Sigmoid colon (tissue), 7 donors: ENCODE measurements around the gene TXNL4A. TPM values are rescaled to one million over a fixed set of nuclear protein-coding genes. Genes with fewer than 3 reads are reported as not detected.
"Not testable (repeated sequence)": the region's sequence is repeated elsewhere in the genome, so short reads cannot be mapped to it uniquely, and the experiment has no call there.

ENCODE experiments used
- DNase-seq: peaks from one replicate; pipeline ENCODE4 v3.0.0-alpha.2; 2019
- H3K27ac ChIP-seq, 4 donors: fragments of 200-600 bp; sonication (generic); one replicate each; pipeline ENCODE4 v1.5.1; 2016 to 2019; ENCODE audit warnings: mild to moderate bottlenecking in 1 of 4
- H3K27me3 ChIP-seq, 3 donors: fragments of 200-600 bp; sonication (generic); one replicate each; pipeline ENCODE4 v1.5.1; 2019; ENCODE audit warnings: mild to moderate bottlenecking in 1 of 3
- H3K36me3 ChIP-seq, 4 donors: fragments of 200-600 bp; sonication (generic); one replicate each; pipeline ENCODE4 v1.5.1; 2016 to 2019
- H3K4me1 ChIP-seq, 4 donors: fragments of 200-600 bp; sonication (generic); one replicate each; pipeline ENCODE4 v1.5.1; 2017 to 2019
- H3K4me3 ChIP-seq, 4 donors: fragments of 200-600 bp; sonication (generic); one replicate each; pipeline ENCODE4 v1.5.1; 2017 to 2019; ENCODE audit warnings: mild to moderate bottlenecking in 2 of 4, moderate library complexity in 1 of 4
- H3K9me3 ChIP-seq, 4 donors: fragments of 200-600 bp in 3 of 4; sonication (generic) in 3 of 4; one replicate each; pipeline versions ENCODE4 v1.5.1 to v1.6.1; 2013 to 2019
- EP300 ChIP-seq, 4 donors: sonication (generic); formaldehyde crosslinking; IDR thresholded peaks; one replicate each; pipeline ENCODE4 v1.6.1; 2017; ENCODE audit warnings: antibody characterized with exemption in 4 of 4
- POLR2A ChIP-seq, 2 donors: fragments of 450-650 bp; IDR thresholded peaks; one replicate each; pipeline ENCODE4 v1.6.1; 2016; ENCODE audit warnings: antibody characterized with exemption in 2 of 2, mild to moderate bottlenecking in 2 of 2, moderate library complexity in 2 of 2
- POLR2AphosphoS5 ChIP-seq, 4 donors: sonication (generic); formaldehyde crosslinking; IDR thresholded peaks; one replicate each; pipeline ENCODE4 v1.6.1; 2017; ENCODE audit warnings: antibody characterized with exemption in 4 of 4
- WGBS, 2 donors: extraction: QIAGEN DNeasy Blood & Tissue Kit; methylation state at CpG; one replicate each; pipeline ENCODE4 v1.1.7; 2013; 5-methylcytosine and 5-hydroxymethylcytosine counted together
- intact Hi-C: fragments of 100-400 bp; cut with DNase I; formaldehyde crosslinking; loops from one replicate; pipeline ENCODE4 v1.15.1; 2023
- polyA plus RNA-seq, 3 donors: library from polyadenylated mRNA; stranded (reverse); fragments of 200-250 nt; gene quantifications; one replicate each; pipeline ENCODE4 v1.2.3, GENCODE V29; 2013
- total RNA-seq, 4 donors: library from RNA; depleted of rRNA; stranded (reverse); fragments of >200 nt; gene quantifications; one replicate each; pipeline ENCODE4 v1.1.0, GENCODE V29; 2016
- TF ChIP-seq, protein P1 (sequence below), 4 experiments: fragments of 450-650 bp in 3 of 4; fragments of 200-600 bp in 1 of 4; IDR thresholded peaks; one replicate each; pipeline ENCODE4 v1.5.1; 2016 to 2019; ENCODE audit warnings: antibody characterized with exemption in 4 of 4, mild to moderate bottlenecking in 3 of 4, moderate library complexity in 2 of 4
- donor health status: healthy with polysubstance abuse.
- donor health status: Bipolar disorder and iron deficiency.
- donor health status: healthy.

Gene TXNL4A
- total and polyA plus RNA-seq, 7 donors, result 16.9 to 85.3 (median 32.9) TPM

DNA sequence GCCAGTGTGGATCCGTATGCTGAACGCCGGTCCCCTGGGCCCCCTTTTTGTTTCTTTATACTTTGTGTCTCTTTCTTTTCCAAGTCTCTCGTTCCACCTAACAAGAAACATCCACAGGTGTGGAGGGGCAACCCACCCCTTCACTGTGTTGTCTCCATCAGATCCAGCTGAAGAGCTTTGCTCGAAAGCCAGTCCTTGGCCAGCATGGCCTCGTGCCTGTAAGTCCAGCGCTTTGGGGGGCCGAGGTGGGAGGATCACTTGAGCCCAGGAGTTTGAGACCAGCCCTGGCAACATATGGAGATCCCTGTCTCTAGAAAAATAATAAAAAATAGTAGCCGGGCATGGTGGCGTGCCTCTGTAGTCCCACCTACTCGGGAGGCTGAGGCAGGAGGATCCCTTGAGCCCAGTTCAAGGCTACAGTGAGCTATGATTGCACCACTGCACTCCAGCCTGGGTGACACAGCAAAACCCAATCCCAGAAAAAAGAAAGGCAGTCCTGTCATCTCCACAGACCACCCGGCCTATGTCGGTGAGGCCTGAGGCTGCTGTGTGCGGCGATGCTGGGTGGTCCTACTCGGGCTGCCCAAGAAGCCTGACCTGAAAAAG lies 27.3 kb downstream of the TXNL4A start:
- Histone ChIP-seq H3K27ac (no peak overlapping the region), H3K36me3 (no peaks in the 10 kb centered on the region), H3K27me3 (peaks cover 0 to 39% (median 3%) of the 10 kb centered on the region in 3 donors), H3K4me3 (no peak overlapping the region), H3K4me1 (peaks cover 0 to 19% (median 11%) of the 10 kb centered on the region in 4 donors), H3K9me3 (no peaks in the 10 kb centered on the region)
- intact Hi-C loops, result no loop called here
- no peak for DNase-seq
- TF ChIP-seq EP300 (IDR thresholded peaks at IDR 0.05) (no peak), POLR2AphosphoS5 (IDR thresholded peaks at IDR 0.05) (no peak), POLR2A (IDR thresholded peaks at IDR 0.05) (no peak)
- TF ChIP-seq, protein P1, sequence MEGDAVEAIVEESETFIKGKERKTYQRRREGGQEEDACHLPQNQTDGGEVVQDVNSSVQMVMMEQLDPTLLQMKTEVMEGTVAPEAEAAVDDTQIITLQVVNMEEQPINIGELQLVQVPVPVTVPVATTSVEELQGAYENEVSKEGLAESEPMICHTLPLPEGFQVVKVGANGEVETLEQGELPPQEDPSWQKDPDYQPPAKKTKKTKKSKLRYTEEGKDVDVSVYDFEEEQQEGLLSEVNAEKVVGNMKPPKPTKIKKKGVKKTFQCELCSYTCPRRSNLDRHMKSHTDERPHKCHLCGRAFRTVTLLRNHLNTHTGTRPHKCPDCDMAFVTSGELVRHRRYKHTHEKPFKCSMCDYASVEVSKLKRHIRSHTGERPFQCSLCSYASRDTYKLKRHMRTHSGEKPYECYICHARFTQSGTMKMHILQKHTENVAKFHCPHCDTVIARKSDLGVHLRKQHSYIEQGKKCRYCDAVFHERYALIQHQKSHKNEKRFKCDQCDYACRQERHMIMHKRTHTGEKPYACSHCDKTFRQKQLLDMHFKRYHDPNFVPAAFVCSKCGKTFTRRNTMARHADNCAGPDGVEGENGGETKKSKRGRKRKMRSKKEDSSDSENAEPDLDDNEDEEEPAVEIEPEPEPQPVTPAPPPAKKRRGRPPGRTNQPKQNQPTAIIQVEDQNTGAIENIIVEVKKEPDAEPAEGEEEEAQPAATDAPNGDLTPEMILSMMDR (IDR thresholded peaks at IDR 0.05), result no peak
- 74 to 91% methylated on average over 16 of the region's 16 CpGs for WGBS, 2 donors

DNA sequence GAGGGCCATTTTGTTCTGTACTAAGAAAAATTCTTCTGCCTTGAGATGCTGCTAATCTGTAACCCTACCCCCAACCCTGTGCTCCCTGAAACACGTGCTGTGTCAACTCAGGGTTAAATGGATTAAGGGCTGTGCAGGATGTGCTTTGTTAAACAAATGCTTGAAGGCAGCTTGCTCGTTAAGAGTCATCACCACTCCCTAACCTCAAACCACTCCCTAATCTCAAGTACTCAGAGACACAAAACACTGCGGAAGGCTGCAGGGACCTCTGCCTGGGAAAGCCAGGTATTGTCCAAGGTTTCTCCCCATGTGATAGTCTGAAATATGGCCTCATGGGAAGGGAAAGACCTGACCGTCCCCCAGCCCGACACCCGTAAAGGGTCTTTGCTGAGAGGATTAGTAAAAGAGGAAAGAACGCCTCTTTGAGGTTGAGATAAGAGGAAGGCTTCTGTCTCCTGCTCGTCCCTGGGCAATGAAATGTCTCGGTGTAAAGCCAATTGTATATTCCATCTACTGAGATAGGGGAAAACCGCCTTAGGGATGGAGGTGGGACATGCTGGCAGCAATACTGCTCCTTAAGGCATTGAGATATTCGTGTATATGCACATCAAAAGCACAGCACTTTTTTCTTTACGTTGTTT lies 28.1 kb downstream of the TXNL4A start:
- Histone ChIP-seq H3K4me1 (peaks cover 0 to 14% (median 8%) of the 10 kb centered on the region in 4 donors), H3K27me3 (peaks cover 0 to 39% (median 3%) of the 10 kb centered on the region in 3 donors)
- DNase-seq, intact Hi-C loops, H3K36me3 ChIP-seq, H3K4me3 ChIP-seq, H3K27ac ChIP-seq, H3K9me3 ChIP-seq: not testable (repeated sequence)
- 5 to 16% methylated on average over 12 of the region's 12 CpGs for WGBS, 2 donors

DNA sequence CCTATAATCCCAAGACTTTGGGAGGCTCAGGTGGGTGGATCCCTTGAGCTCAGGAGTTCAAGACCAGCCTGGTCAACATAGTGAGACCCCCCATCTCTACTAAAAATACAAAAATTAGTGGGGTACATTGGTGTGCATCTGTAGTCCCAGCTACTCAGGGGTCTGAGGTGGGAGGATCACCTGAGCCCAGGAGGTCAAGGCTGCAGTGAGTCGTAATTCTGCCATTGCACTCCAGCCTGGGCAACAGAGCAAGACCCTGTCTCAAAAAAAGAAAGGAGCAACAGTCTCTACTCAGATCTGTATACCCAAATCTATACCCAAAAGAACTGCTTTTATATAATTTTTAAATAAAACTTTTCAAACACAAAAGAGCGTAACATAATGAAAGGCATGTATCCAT lies 29.4 kb downstream of the TXNL4A start:
- no peak overlapping the region for H3K27ac ChIP-seq
- intact Hi-C loops, result no loop called here
- no peak for DNase-seq

DNA sequence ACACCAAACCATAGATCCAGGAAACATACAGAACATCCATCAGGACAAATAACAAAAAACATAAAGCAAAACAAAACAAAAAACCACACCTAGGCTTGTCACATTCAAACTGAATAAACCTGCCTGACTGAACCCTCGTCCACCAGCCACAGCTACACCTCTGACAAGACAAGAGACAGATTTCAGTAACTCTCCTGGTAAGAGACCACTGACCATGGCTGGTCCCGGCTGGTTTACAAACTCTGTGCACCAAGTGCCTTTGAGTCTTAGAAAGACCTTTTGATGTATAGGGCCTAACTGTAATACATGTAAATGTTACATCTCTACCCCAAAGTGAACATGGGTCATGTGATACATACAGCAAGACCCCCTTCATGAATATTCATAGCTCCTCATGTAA lies 32.1 kb downstream of the TXNL4A start:
- no peak overlapping the region for H3K27ac ChIP-seq
- TF ChIP-seq EP300 (IDR thresholded peaks at IDR 0.05), result no peak
- no peak for TF ChIP-seq POLR2A (IDR thresholded peaks at IDR 0.05)
- TF ChIP-seq, protein P1 (IDR thresholded peaks at IDR 0.05), result no peak
- no peak for TF ChIP-seq POLR2AphosphoS5 (IDR thresholded peaks at IDR 0.05)
- peak; percentile 17 for DNase-seq
- intact Hi-C loops, result no loop called here
- no peaks in the 10 kb centered on the region for H3K36me3 ChIP-seq
- peaks cover 0 to 24% (median 3%) of the 10 kb centered on the region in 3 donors for H3K27me3 ChIP-seq
- no peaks in the 10 kb centered on the region for H3K9me3 ChIP-seq
- no peak overlapping the region for H3K4me3 ChIP-seq
- H3K4me1 ChIP-seq, result peaks cover 0 to 14% (median 6%) of the 10 kb centered on the region in 4 donors
- WGBS, 2 donors, result 63 to 84% methylated on average over 2 of the region's 2 CpGs

More for the DNA sequence above, 29.4 kb downstream of the TXNL4A start:
- TF ChIP-seq EP300 (IDR thresholded peaks at IDR 0.05), result no peak
- TF ChIP-seq POLR2AphosphoS5 (IDR thresholded peaks at IDR 0.05), result no peak
- TF ChIP-seq POLR2A (IDR thresholded peaks at IDR 0.05), result no peak
- WGBS, 2 donors, result 97 to 98% methylated on average over 2 of the region's 2 CpGs
- H3K27me3 ChIP-seq, result peaks cover 0 to 39% (median 3%) of the 10 kb centered on the region in 3 donors
- no peaks in the 10 kb centered on the region for H3K9me3 ChIP-seq
- H3K4me1 ChIP-seq, result peaks cover 0 to 2% (median 1%) of the 10 kb centered on the region in 4 donors
- no peak overlapping the region for H3K4me3 ChIP-seq
- H3K36me3 ChIP-seq, result no peaks in the 10 kb centered on the region

DNA sequence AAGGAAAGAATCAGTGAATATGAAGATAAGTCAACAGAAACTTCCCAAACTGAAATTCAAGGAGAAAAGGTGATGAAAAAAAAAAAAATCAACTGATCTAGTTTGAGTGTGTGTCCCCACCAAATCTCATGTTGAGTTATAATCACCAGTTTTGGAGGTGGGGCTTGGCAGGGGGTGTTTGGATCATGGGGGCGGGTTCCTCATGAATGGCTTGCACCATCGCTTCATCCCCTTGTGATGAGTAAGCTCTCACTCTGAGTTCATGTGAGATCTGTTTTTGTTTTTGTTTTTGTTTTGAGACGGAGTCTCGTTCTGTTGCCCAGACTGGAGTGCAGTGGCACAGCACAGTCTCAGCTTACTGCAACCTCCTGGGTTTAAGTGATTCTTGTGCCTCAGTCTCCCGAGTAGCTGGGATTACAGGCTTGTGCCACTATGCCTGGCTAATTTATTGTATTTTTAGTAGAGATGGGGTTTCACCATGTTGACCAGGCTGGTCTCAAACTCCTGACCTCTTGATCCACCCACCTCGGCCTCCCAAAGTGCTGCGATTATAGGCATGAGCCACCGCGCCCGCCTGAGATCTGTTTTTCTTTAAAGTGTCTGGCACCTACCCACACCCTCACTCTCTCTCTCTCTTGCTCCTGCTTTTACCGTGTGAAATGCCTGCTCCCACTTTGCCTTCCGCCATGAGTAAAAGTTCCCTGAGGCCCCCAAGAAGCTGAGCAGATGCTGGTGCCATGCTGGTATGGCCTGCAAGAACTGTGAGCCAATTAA lies 32.9 kb downstream of the TXNL4A start:
- 81% methylated on average over 12 of the region's 12 CpGs for WGBS, 2 donors
- Histone ChIP-seq H3K4me1 (peaks cover 0 to 17% (median 7%) of the 10 kb centered on the region in 4 donors), H3K36me3 (no peaks in the 10 kb centered on the region), H3K27me3 (peaks cover 0 to 17% (median 3%) of the 10 kb centered on the region in 3 donors), H3K27ac (no peak overlapping the region), H3K4me3 (no peak overlapping the region), H3K9me3 (no peaks in the 10 kb centered on the region)
- TF ChIP-seq POLR2A (IDR thresholded peaks at IDR 0.05) (no peak), POLR2AphosphoS5 (IDR thresholded peaks at IDR 0.05) (no peak), EP300 (IDR thresholded peaks at IDR 0.05) (no peak)
- TF ChIP-seq, protein P1 (IDR thresholded peaks at IDR 0.05), result no peak
- intact Hi-C loops, result no loop called here
- DNase-seq, result peak; percentile 53
